GM18858 (cell line): ENCODE measurements around the gene VPS45.

Experiments used
- ATAC-seq: cut with Tn5 transposase; IDR thresholded peaks from one replicate; pipeline ENCODE4 v1.9.1; 2021; ENCODE audit not compliant: unreplicated experiment

VPS45 gene

DNA sequence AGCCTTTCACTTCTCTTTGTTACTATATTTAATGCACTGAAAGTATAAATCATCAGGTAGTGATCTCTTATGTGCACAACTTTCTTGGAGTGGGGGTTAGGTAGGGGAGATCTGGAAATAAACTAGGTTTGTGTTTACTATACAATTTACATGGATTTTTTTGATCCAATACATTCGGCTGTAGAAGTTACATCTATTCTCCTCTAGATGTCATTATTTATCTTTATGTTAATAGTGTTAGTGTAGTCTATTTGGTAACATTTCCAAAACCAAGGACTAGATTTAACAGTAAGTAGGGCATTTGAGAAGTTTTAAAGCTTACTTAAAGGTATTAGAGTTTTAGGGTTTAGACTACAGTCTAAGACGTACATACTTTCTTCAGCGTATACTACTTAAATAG is 5.4 kb downstream of the VPS45 start:
- no peak for ATAC-seq

DNA sequence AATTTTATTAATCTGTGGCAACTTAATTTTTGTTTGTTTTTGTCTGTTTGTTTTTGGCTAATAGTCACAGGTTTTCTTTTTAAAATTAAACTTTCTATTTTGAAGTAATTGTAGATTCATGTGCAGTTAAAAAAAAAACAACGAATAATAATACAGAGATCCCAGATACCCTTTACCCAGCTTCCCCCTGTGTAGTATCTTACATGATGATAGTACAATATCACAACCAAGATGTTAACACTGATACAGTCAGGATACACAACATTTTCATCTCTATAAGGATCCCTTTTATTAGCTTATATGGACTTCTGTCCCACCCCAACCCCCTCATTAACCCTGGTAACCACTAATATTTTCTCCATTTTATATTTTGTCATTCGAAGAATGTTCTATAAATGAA is 5.9 kb downstream of the VPS45 start:
- ATAC-seq: no peak

DNA sequence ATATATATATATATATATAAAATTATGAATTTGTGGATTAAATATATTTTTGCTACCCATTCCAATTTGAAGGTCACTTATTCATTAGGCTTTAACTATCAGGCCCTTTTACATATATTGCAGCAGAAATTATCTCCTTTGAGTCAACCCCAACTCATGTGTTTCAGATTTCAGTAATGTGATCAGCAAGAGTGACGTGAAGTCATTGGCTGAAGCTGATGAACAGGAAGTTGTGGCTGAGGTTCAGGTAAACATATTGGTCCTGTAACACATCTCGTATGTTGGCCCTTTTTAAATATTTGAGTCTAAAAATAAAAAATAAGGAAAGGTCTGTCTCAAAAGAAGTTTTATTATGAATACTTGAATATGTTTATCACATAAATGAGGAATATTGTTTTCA is 8.5 kb downstream of the VPS45 start:
- no peak for ATAC-seq

DNA sequence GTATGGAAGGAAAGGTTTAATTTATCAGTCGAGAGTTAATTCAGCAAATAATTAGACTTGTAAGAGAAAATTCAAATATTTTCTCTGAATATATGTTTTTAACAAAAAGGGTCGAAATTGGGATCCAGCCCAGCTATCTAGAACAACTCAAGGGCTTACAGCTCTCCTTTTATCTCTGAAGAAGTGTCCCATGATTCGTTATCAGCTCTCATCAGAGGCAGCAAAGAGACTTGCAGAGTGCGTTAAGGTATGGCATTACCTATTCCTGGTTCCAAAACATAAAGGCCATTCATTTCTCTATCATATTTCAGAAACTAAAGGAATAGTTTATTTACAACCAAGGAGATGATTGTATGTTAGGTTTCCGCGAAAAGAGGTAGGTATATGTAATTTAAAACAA is 9.4 kb downstream of the VPS45 start:
- ATAC-seq: no peak

DNA sequence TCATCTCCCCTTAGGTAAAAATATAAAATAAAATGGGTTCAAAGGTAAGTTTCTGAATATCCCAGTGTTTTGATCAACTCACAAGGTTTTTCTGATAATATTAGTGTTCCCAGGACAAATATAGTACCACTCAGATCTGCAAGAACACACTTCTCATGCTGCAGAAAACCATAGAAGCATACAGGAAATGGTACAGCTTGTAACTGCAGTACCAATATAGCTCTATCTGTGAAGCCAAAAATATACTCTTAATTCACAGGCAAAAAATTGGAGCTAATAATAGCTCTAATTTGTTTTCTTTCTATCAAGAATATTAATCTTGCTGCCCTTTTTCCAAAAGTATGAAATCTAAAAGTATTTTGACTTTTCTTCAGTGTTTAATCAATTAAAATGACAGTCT is 13.2 kb downstream of the VPS45 start:
- no peak for ATAC-seq

DNA sequence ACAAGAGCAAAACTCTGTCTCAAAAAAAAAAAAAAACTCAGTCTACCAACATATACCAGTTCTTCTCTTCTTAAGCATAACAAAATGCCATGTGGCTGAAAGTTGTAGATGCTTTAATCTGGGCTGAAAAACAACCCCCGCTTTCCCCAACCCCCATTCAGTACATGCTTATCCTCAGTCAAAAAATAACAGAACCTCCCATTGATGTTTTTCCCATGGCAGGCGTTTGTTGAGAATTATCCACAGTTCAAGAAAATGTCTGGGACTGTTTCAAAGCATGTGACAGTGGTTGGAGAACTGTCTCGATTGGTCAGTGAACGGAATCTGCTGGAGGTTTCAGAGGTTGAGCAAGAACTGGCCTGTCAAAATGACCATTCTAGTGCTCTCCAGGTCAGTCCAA is 14.9 kb downstream of the VPS45 start:
- no peak for ATAC-seq

DNA sequence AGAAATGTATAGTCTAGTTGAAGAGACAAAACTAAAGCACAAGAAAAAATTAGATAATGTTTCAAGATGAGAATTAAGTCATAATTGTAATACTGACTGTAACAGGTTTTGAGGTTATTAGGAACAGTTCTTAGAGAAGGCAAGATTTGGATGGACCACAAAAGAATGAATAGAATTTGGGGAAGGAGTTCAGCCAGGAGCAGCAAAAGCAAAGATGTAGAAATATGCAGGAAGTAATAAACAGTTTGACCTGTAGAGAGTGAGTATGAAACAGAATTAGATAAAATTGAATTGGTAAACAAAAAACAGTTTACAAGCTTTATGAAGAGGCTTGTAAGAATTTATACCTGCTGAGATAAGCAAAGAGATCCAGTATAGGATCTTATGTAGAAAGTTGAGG is 16.3 kb downstream of the VPS45 start:
- ATAC-seq: no peak

DNA sequence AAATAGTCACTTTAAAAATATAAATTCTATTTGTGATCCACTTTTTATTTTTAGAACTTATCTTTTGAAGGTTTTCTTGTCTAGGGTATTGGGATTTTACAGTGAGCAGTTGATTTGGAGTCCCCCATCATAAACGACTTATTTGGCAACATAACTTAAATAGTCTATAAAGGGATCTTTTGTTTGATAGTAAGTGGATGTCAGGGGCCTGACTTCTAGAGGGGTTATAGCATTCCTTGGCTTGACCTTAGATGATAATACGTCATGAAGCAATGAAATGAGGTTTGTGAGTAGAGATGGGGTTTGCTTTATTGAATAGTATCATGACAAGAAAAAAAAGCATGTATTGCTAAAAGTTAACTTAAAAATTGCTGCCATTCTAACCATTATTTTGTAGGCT is 17.8 kb downstream of the VPS45 start:
- no peak for ATAC-seq

DNA sequence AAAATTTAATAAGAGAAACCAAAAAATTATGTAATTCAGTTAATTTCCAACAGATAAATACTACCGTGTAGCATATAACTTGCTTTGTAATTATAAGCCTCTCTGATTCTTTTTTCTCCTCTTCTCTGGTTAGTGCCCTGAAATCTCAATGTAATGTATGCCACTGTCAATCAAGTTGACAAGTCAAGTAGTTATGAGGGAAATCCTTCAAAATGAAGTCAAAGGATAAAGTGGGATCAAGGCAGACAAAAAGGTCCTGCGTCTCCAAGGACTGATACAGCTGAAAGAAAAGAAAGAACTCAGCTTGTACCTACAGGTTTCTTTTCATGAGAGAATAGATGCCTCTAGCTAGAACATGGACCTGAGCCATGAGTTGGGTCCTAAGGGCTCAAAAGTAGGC is 19.8 kb downstream of the VPS45 start:
- no peak for ATAC-seq

DNA sequence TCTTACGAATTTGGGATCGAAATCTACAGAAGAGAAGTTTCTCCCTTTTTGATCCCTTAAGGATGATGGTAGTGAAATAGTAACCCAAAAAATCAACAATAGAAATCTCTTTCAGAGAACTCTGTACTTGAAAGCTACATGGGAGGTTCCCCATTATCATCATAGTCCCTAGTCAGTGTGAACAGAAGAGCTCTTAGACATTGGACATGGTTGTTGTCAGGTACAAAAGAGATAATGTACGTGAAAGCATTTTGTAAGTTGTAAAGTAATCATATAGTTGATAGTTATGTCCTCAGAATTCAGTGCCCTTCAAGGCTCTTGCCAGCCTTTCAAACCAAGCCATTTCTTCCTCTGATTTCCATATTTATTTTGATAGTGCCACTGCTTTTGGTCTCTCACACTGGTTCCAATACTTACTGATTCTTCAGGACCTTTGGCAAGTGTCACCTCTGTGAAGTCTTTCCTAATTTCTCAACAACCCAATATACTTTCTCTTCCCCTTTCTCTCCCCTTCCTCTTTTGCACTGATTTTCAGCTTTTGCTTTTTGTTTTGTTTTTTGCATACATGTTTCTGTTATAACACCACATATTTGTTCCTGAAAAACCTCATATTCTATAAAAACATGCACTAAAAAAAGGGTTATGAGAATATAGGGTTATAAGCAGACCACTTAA is 22.4 kb downstream of the VPS45 start:
- no peak for ATAC-seq

DNA sequence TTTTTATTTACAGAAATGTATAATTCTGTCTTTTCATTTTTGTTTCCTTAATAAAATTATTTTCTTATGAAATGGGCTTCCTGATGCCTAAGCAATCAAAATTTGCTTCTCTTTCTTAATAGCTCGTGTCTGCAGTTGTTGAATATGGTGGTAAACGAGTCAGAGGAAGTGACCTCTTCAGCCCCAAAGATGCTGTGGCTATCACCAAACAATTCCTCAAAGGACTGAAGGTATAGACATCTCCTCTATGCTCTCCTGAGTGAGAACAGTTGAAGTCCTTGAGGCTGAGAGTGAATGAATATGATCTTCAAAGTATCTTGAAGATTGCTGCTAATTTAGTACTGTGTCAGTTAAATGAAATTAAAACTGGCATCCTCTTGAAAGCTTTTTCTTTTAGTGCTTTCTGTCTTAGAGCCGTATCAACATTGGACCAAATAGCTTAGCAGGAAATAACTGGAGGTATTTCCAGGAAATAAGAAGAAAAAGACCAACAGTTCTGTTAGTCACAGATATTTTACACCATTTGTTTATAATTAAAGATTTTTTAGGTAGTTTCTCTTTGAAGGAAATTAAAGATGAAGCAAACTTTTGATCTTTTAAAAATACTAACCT is 24.7 kb downstream of the VPS45 start:
- ATAC-seq: no peak

DNA sequence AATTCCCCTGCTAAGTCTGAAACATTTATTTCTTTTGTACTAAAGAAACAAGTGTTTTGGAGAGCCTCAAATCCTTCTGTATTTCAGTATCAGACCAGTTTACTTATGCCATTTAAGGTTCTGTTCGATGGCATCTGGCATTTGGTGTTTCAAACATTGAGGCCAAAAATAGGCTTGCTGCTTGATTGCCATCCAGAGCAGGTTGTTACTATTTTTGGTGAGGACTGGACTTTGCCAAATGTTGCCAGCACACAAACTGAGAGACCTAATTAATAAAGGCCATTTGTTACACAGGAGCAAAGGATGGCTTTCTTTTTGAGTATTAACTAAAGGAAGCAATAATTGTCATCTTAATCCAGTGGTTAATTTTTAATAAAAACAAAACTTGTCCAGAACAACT is 26.2 kb downstream of the VPS45 start:
- no peak for ATAC-seq

DNA sequence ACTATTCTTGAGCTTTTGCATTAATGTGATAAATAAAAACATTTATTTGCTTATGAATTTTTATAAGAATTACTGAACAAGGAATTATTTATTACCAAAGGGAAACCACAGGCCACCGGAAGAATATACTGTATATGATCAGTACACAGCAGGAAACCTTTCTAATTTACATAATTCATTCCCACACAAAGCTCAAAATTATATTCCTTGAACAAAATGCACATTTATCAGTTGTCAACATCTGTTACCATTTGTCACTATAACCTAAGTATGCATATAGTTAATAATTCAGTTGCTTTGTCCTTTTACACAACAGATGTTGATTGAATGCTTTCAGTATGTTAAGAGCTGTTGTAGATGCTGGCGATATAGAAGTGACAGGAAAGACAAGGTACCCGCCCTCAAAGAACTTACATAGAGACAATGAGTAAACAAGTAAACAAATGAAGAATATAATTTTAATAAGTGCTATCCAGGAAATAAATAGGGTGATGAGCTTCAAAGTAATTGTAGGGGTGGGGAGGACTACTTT is 27.2 kb downstream of the VPS45 start:
- no peak for ATAC-seq

DNA sequence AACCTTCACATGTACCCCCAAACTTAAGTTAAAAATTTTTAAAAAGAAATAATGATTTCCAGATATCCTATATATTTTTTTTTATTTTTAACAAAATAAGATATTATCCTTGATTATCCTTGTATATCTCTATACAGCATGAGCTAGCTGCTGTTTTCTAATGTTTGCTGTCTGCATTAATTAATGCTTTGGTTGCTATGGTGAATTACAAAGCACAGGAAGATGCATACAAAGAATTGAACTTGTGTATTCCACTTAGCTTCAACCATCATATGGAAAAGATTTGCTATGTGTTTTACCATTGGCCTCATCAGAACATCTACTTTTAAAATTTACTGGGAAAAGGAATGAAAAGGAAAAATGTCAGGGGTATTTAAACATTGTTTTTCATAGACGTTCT is 35.4 kb downstream of the VPS45 start:
- ATAC-seq: no peak

DNA sequence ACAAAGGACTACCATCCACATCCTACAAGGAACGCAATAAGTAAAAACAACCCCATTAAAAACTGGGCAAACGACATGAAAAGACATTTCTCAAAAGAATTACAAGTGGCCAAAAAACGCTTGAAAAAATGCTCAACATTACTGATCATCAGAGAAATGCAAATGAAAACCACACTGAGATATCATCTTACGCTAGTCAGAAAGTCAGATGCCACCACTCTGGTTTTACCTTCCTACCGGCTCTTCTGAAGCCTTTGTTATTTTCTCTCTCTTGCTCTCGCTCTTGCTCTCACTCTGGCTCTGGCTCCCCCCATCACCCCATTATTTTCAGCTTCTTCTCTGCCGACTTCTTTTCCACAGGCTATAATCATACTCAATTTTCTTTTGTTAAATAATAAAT is 38.8 kb downstream of the VPS45 start:
- ATAC-seq: no peak

DNA sequence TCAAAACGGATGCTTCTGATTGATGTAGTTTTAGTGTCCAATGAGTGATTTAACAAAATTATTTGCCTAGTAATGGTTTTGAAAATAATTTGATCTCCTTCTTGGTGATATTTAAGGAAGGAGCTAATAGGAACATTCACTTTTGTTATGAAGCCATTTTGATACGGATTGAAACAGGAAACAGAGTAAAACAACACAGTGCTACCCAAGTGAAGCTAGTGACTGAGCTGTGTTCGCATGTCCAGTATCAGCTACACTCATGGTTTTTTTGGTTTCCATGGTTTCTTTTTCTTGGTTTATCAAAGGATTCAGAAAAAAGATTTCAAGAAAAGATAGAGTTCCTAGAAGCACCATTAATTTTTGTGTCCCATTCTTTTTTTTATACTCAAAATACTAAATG is 42.0 kb downstream of the VPS45 start:
- ATAC-seq: no peak

DNA sequence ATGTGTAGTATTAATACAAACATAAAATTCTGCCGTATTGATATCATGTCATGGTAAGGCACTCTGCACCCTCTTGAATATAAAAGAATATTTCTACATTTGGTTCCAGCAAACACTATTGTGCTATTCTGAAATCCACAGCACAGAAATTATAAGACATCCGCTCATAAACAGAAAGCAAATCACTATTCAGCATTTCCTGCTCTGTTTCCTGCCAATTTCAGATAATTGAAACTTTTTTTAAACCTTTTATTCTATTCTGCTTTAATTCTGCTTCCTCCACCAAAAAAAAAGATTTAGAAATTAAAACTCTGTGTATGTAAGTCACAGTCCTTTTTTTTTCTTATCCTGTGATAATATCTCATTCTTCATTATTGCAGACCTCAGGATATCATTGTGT is 42.5 kb downstream of the VPS45 start:
- ATAC-seq: no peak

DNA sequence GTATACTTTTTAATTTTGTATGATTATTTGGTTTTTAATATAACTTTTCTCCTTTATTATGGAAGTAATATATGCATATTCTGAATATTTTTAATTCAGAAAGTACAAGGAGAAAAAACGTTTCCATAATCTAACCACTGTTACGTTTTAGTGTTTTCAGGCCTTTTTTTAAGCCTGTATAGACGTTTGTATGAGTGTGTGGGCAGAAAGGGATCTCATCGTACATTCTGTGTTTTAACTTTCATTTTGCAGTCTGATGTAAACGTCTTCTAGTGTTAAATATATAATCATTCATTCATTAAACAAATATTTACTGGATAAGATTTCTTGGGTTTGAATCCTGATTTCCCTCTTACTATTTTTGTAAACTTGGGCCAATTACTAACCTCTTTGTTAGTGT is 44.1 kb downstream of the VPS45 start:
- ATAC-seq: no peak

DNA sequence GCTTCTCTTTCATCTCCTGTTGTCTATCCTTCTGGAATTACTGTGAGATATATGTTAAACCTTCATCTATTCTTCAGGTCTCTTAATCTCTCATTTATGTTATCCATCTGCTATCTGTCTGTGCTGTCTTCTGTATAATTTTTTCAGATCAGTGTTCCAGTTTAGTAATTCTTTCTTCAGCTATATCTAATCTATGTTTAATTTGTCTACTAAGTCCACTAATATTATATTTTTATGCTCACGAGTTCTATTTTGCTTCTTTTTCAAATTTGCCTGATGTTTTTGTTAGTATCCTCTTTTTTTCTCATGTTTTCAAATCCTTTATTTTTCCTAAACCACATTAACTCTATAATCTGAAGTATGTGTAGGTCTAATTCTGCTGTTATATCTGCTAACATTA is 47.5 kb downstream of the VPS45 start:
- no peak for ATAC-seq

DNA sequence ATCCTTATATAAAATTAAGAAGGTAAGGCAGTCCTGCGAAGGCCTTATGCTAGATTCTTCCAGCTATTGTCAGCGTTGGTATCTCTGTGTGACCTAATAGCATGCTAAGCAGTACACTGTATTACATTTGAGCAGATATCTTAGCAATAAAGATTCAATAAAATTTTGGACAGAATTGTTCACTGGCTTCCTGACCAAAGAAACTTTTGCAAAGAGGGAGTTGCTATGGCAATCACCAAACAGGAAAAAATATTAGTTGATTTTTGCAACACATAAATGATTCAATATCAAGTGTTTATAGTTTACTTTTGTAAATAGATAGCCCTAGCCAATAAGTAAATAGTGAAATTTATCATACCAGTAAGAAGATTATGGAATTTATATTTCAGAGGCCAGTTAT is 51.1 kb downstream of the VPS45 start:
- no peak for ATAC-seq

DNA sequence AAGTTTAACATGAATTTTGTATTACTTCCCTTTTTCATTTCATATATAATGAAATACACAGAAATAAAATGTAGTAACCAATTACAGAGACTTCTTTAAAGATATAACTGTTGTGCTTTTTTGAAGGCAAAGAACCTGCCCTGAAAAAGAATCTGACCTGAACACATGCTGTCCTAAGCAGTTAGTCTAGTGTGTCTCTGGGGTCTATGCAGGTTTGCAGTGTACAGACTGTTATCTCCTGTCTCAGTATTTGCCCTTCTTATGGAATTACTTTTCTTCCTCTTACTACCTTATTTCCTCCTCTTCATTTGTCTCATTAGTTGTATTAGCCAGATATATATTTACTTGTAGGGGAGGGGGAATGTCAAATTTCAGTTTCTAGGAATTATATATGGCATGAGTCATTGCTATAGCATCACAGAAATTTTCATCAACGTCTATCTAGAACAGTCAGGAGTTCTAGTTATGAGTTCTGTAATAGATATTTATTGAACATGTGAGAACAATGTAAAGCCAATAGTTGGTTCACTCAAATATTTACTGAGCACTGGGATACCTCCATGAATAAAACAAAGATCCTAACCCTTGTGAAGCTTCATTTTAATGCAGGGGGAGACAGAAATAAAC is 53.8 kb downstream of the VPS45 start:
- no peak for ATAC-seq

DNA sequence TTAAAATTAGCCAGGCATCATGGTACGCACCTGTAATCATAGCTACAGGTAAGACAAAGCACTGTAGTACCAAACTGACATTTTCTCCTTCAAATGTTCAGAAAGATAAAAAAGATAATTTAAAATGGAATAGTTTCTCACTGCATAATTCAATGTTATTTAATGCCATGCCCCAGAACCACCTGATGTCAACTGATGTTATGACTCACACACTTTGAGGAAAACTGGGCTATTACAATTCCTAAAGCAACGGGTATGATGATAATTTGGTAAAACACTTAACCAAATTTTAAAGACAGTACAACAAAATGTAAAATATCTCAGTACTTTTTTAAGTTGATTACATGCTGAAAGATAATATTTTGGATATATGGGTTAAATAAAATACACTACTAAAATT is 59.2 kb downstream of the VPS45 start:
- ATAC-seq: no peak

DNA sequence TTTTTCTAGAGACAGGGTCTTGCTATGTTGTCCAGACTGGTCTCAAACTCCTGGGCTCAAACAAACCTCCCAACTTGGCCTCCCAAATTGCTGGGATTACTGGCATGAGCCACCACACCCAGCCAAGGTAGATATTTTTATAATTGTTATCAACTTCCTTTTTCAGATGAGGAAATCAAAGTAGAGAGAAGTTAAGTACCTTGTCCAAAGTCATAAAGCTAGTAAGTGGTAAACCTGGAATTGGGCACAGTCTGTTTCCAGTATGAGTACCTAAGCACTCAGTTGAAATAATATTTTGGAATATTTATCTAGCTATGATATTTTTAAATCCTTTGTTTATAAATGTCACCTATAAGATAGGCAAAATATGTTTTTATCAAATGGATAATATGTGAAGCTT is 59.9 kb downstream of the VPS45 start:
- no peak for ATAC-seq
